HepG2 (cell line): Measurements from ENCODE around the gene PRPSAP1. TPM values are rescaled to one million over a fixed set of nuclear protein-coding genes. Genes with fewer than 3 reads are reported as not detected.
A peak's percentile ranks its signal among the peaks of the same experiment; 100 is the strongest.

Experiments used
- FLYWCH1 ChIP-seq: sonication (generic); formaldehyde crosslinking; IDR thresholded peaks from 2 replicates; pipeline ENCODE4 v1.8.1; 2023; ENCODE audit warnings: mild to moderate bottlenecking, missing genetic modification reagents
- FOXA3 ChIP-seq: IDR thresholded peaks from 2 replicates; pipeline ENCODE4 v1.6.1; 2016; ENCODE audit warnings: missing genetic modification reagents, missing compliant biosample characterization
- MBD4 ChIP-seq: IDR thresholded peaks from 2 replicates; pipeline ENCODE4 v1.6.1; 2012; ENCODE audit warnings: low read length, inconsistent platforms, borderline replicate concordance
- MYPOP ChIP-seq: sonication (generic); formaldehyde crosslinking; IDR thresholded peaks from 2 replicates; pipeline ENCODE4 v1.8.1; 2023; ENCODE audit warnings: mild to moderate bottlenecking, moderate library complexity, missing genetic modification reagents
- NFE2L2 ChIP-seq: fragments of 150-350 bp; IDR thresholded peaks from 2 replicates; pipeline ENCODE4 v1.6.1; 2014; ENCODE audit warnings: low read length
- PHF21A ChIP-seq: sonication (generic); formaldehyde crosslinking; IDR thresholded peaks from 2 replicates; pipeline ENCODE4 v1.5.0; 2020; ENCODE audit warnings: mild to moderate bottlenecking, missing genetic modification reagents
- PRPF4 ChIP-seq: fragments of 200-400 bp; formaldehyde crosslinking; IDR thresholded peaks from 2 replicates; pipeline ENCODE4 v1.6.1; 2016; ENCODE audit warnings: low read length, low read depth; ENCODE audit not compliant: poor library complexity, severe bottlenecking
- RNF2 ChIP-seq: fragments of 450-650 bp; conservative IDR thresholded peaks from 2 replicates; pipeline ENCODE4 v1.6.1; 2016; ENCODE audit warnings: low read depth
- SOX6 ChIP-seq, 2 experiments: fragments of 450-650 bp in 1 of 2; sonication (generic) in 1 of 2; formaldehyde crosslinking in 1 of 2; IDR thresholded peaks; 2 replicates each; pipeline versions ENCODE4 v1.4.0 to v1.6.1; 2017 to 2020; ENCODE audit warnings: antibody characterized with exemption in 1 of 2, mild to moderate bottlenecking in 1 of 2, missing genetic modification reagents in 1 of 2
- STAT5B ChIP-seq: sonication (generic); formaldehyde crosslinking; IDR thresholded peaks from 2 replicates; pipeline ENCODE4 v1.4.0; 2020; ENCODE audit warnings: missing genetic modification reagents
- TBL1XR1 ChIP-seq: fragments of 150-350 bp; IDR thresholded peaks from 2 replicates; pipeline ENCODE4 v1.6.1; 2014; ENCODE audit warnings: borderline replicate concordance, low read length; ENCODE audit not compliant: partially characterized antibody
- TFE3 ChIP-seq: IDR thresholded peaks from 2 replicates; pipeline ENCODE4 v1.6.1; 2016
- THRA ChIP-seq: sonication (generic); formaldehyde crosslinking; IDR thresholded peaks from 2 replicates; pipeline ENCODE4 v1.4.0; 2020; ENCODE audit warnings: missing genetic modification reagents, borderline replicate concordance
- ZBTB49 ChIP-seq: sonication (generic); formaldehyde crosslinking; IDR thresholded peaks from 2 replicates; pipeline ENCODE4 v1.4.0; 2020; ENCODE audit warnings: missing genetic modification reagents, borderline replicate concordance
- ZMYM4 ChIP-seq: sonication (generic); formaldehyde crosslinking; IDR thresholded peaks from 2 replicates; pipeline ENCODE4 v1.8.1; 2023; ENCODE audit warnings: mild to moderate bottlenecking, missing genetic modification reagents
- ZNF124 ChIP-seq: sonication (generic); formaldehyde crosslinking; IDR thresholded peaks from 2 replicates; pipeline ENCODE4 v1.4.0; 2020; ENCODE audit warnings: missing genetic modification reagents
- ZNF512 ChIP-seq: sonication (generic); formaldehyde crosslinking; IDR thresholded peaks from 2 replicates; pipeline ENCODE4 v1.4.0; 2020; ENCODE audit warnings: mild to moderate bottlenecking, missing genetic modification reagents
- ZNF550 ChIP-seq: sonication (generic); formaldehyde crosslinking; IDR thresholded peaks from 2 replicates; pipeline ENCODE4 v1.4.0; 2020; ENCODE audit warnings: mild to moderate bottlenecking, missing genetic modification reagents, borderline replicate concordance
- ZNF576 ChIP-seq: sonication (generic); formaldehyde crosslinking; IDR thresholded peaks from 2 replicates; pipeline ENCODE4 v1.4.0; 2020; ENCODE audit warnings: mild to moderate bottlenecking, missing genetic modification reagents
- ZNF7 ChIP-seq: IDR thresholded peaks from 2 replicates; pipeline ENCODE4 v1.6.1; 2016; ENCODE audit warnings: missing biosample characterization, missing genetic modification reagents
- ZSCAN20 ChIP-seq: sonication (generic); formaldehyde crosslinking; IDR thresholded peaks from 2 replicates; pipeline ENCODE4 v1.4.0; 2020; ENCODE audit warnings: missing genetic modification reagents, mild to moderate bottlenecking, borderline replicate concordance
- polyA plus RNA-seq, 8 experiments: library from polyadenylated mRNA; depleted of rRNA in 3 of 8; stranded (reverse) in 7 of 8; unstranded in 1 of 8; fragments of >200 nt; fragmentation: Illumina TruSeq in 4 of 8; extraction: Trizol in 4 of 8; gene quantifications; 2 replicates each; pipeline versions ENCODE4 v1.2.1 to v1.2.3, GENCODE V29; 2011 to 2016; ENCODE audit warnings: low read depth in 4 of 8, missing spikeins in 1 of 8, mixed read lengths in 1 of 8; ENCODE audit not compliant: insufficient read depth in 1 of 8
- total RNA-seq, 5 experiments: library from RNA; depleted of rRNA; stranded (reverse); fragments of >200 nt; fragmentation: Illumina TruSeq; extraction: Trizol; gene quantifications; 2 replicates each; pipeline ENCODE4 v1.2.3, GENCODE V29; 2016; ENCODE audit warnings: low read depth in 1 of 5

PRPSAP1 gene
- total and polyA plus RNA-seq, 2 of the 13 experiments (the other 11 are each of a cell fraction or from before 2014, with no cell fraction given) = 91.1 to 314 TPM

- no peak for TF ChIP-seq ZBTB49 (CRISPR knock-in tag)
- TF ChIP-seq ZNF576 (CRISPR knock-in tag) = no peak
- peak; percentile 96 for TF ChIP-seq PHF21A (CRISPR knock-in tag)
- peak; percentile 10; the same call in 1 of the 2 replicates for TF ChIP-seq ZNF7 (CRISPR knock-in tag)
- no peak for TF ChIP-seq SOX6 (IDR thresholded peaks at IDR 0.05)
- peak; percentile 98 for TF ChIP-seq SOX6 (CRISPR knock-in tag; IDR thresholded peaks at IDR 0.05)
- peak; percentile 71 for TF ChIP-seq TFE3
- TF ChIP-seq ZNF550 (CRISPR knock-in tag) = no peak
- TF ChIP-seq MYPOP (CRISPR knock-in tag) = peak; percentile 63; the same call in 1 of the 2 replicates
- TF ChIP-seq THRA (CRISPR knock-in tag) = peak; percentile 77; the same call in 1 of the 2 replicates
- TF ChIP-seq NFE2L2 = no peak
- TF ChIP-seq MBD4 = no peak
- no peak for TF ChIP-seq ZNF512 (CRISPR knock-in tag)
- no peak for TF ChIP-seq PRPF4
- TF ChIP-seq ZSCAN20 (CRISPR knock-in tag) = 0 out of 2 replicates have a peak, but pooled peaks have one; percentile 71
- no peak; the same call in 1 of the 2 replicates for TF ChIP-seq STAT5B (CRISPR knock-in tag)
- TF ChIP-seq RNF2 = no peak
- TF ChIP-seq ZMYM4 (CRISPR knock-in tag) = no peak; the same call in 1 of the 2 replicates
- TF ChIP-seq FOXA3 (CRISPR knock-in tag) = peak; percentile 93
- no peak for TF ChIP-seq FLYWCH1 (CRISPR knock-in tag)
- no peak for TF ChIP-seq TBL1XR1
- TF ChIP-seq ZNF124 (CRISPR knock-in tag) = peak; percentile 56; the same call in 1 of the 2 replicates
These were observed 22.8 kb upstream of the PRPSAP1 start (continued) for GRCh38 chr17:76376318-76377133.
